ENCODE measurements around the gene CD1E. TPM values are rescaled to one million over a fixed set of nuclear protein-coding genes. Genes with fewer than 3 reads are reported as not detected.

The CD1E gene
- total RNA-seq, 1 donor from 2014 or later, result not detected

DNA sequence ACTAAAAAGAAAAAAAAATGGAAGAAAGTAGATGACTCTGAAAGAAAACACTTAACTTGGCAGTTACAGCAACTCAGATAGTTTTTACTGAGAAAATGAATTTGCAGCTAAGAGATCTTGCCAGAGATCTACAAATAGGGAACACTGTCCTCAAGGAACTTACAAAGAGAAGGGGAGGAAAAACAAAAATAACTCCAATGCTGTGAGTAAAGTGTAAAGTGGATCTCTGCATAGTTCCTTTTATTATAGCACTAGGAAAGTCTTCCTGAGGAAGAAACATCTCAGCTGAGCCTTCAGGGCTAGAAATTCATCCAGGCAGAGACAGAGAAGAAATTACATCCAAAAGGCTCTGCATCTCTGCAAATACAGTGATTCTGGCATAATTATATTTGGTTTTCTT, 26.2 kb upstream of the CD1E start:
- no peaks in the 10 kb centered on the region for H3K36me3 ChIP-seq
- no peaks in the 10 kb centered on the region for H3K27me3 ChIP-seq
- TF ChIP-seq, protein P1, sequence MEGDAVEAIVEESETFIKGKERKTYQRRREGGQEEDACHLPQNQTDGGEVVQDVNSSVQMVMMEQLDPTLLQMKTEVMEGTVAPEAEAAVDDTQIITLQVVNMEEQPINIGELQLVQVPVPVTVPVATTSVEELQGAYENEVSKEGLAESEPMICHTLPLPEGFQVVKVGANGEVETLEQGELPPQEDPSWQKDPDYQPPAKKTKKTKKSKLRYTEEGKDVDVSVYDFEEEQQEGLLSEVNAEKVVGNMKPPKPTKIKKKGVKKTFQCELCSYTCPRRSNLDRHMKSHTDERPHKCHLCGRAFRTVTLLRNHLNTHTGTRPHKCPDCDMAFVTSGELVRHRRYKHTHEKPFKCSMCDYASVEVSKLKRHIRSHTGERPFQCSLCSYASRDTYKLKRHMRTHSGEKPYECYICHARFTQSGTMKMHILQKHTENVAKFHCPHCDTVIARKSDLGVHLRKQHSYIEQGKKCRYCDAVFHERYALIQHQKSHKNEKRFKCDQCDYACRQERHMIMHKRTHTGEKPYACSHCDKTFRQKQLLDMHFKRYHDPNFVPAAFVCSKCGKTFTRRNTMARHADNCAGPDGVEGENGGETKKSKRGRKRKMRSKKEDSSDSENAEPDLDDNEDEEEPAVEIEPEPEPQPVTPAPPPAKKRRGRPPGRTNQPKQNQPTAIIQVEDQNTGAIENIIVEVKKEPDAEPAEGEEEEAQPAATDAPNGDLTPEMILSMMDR (IDR thresholded peaks at IDR 0.05), result no peak
- H3K4me3 ChIP-seq, result no peak overlapping the region
- no peak overlapping the region for H3K27ac ChIP-seq
- peaks cover 0 to 3% of the 10 kb centered on the region in 2 donors for H3K9me3 ChIP-seq
- intact Hi-C loops (cut with DNase I), result no loop called here
- H3K4me1 ChIP-seq, result no peaks in the 10 kb centered on the region
- no peak for DNase-seq (ENCODE audit: low spot score in 2 of 2)

DNA sequence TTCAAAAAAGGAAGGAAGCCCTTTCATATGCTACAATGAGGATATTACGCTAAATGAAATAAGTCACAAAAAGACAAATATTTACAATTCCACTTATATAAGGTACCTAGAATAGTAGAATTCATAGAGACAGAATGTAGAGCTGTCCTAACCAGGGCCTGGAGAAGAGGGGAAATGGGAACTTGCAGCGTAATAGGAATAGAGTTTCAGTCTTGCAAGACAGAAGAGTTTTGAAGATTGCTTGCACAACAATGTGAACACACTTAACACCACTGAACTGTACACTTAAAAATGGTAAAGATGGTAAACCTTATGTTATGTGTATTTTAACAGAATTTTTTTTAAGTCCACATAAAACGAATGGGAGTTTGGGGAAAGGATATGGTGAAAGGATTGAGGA, 25.3 kb upstream of the CD1E start:
- Histone ChIP-seq H3K4me1 (no peaks in the 10 kb centered on the region), H3K4me3 (no peak overlapping the region)
- no peak for DNase-seq (ENCODE audit: low spot score in 2 of 2)

DNA sequence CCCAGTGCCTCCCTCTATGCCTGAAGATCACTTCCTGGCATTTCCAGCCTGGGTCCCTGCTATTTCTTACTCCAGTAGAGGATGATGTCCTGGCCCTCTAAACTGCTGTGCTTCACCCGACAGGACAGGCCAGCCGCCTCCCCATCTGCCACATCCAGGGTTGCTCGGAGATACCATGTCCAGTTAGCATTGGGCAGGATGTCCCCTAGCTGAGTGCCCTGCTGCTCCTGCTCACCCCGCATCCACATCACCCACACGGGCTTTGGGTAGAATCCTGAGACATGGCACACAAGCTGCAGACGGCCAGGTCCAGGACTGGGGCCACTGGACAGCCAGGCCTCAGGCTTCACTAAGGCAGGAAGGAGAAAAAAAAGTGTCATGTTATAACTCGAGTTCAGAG, 24.4 kb upstream of the CD1E start:
- Histone ChIP-seq H3K4me1 (no peaks in the 10 kb centered on the region), H3K27ac (no peak overlapping the region)
- TF ChIP-seq, protein P1 (IDR thresholded peaks at IDR 0.05), result no peak

More for the DNA sequence above, 25.3 kb upstream of the CD1E start:
- Histone ChIP-seq H3K27me3 (no peaks in the 10 kb centered on the region), H3K27ac (no peak overlapping the region), H3K9me3 (peaks cover 0 to 3% of the 10 kb centered on the region in 2 donors), H3K36me3 (no peaks in the 10 kb centered on the region)
- TF ChIP-seq, protein P1 (IDR thresholded peaks at IDR 0.05), result no peak
- intact Hi-C loops (cut with DNase I), result no loop called here

DNA sequence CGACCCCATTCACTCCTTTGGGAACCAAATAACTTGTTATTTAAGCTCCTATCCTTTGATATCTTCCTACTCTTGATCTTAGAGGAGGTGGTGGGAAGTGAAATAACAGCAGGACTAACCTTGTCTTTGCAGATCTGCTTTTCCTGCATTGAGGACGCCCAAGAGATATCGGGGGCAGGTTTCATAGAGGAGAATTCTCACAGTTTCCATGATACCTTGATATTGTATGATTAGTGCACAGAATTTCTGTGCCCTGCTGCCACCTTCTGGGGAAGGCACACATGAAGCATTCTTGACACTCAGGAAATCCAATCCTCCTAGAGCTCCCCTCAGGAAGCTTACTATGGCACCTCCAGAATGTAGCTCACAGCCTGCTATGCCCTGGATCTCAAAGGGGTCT, 24.0 kb upstream of the CD1E start:
- DNase-seq (ENCODE audit: low spot score in 2 of 2), result no peak
- H3K9me3 ChIP-seq, result peaks cover 0 to 3% of the 10 kb centered on the region in 2 donors
- no peak overlapping the region for H3K27ac ChIP-seq
- H3K4me1 ChIP-seq, result no peaks in the 10 kb centered on the region
- intact Hi-C loops (cut with DNase I), result no loop called here
- H3K4me3 ChIP-seq, result no peak overlapping the region
- TF ChIP-seq, protein P1 (IDR thresholded peaks at IDR 0.05), result no peak
- no peaks in the 10 kb centered on the region for H3K27me3 ChIP-seq
- no peaks in the 10 kb centered on the region for H3K36me3 ChIP-seq

More for the DNA sequence above, 24.4 kb upstream of the CD1E start:
- intact Hi-C loops (cut with DNase I), result no loop called here
- H3K36me3 ChIP-seq, result no peaks in the 10 kb centered on the region
- no peak overlapping the region for H3K4me3 ChIP-seq
- peaks cover 0 to 3% of the 10 kb centered on the region in 2 donors for H3K9me3 ChIP-seq
- H3K27me3 ChIP-seq, result no peaks in the 10 kb centered on the region
- no peak for DNase-seq (ENCODE audit: low spot score in 2 of 2)

DNA sequence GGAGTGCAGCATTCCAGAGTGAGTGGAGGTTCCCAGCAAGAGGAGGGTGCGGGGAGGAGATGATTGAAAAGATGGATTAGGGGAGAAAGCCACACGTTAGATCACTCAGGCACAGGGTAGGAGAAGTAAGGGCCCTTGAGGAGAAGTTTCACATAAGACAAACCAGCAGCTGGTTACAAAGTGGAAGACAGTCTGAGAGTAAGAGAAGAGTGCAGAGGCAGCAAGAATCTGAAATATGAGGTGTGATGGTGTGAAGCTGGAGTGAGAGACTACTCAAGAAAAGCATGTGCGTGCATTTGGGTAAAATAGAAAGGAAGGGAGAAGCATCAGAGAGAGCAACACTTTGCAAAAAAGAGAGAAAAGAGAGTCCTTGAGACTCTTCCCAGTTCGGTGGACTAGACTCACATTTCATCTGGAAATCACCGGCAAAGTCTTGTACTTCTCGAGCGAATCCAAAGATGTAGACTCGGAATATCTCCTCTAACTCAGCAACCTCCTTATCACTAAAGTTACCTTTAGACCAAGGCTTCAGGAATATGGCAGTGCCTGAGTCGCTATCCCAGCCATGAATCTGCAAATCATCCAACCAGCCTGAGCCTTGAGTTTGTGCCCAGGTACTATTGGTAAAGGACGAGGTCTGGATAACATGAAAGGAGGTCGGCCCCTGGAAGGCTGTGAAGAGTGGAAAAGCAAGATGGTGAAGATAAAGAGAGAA, 23.1 kb upstream of the CD1E start:
- intact Hi-C loops (cut with DNase I), result no loop called here
- H3K9me3 ChIP-seq, result peaks cover 0 to 3% of the 10 kb centered on the region in 2 donors
- no peaks in the 10 kb centered on the region for H3K4me1 ChIP-seq
- TF ChIP-seq, protein P1 (IDR thresholded peaks at IDR 0.05), result no peak
- no peaks in the 10 kb centered on the region for H3K27me3 ChIP-seq
- no peak for DNase-seq (ENCODE audit: low spot score in 2 of 2)
- H3K4me3 ChIP-seq, result no peak overlapping the region
- H3K36me3 ChIP-seq, result no peaks in the 10 kb centered on the region
- no peak overlapping the region for H3K27ac ChIP-seq

DNA sequence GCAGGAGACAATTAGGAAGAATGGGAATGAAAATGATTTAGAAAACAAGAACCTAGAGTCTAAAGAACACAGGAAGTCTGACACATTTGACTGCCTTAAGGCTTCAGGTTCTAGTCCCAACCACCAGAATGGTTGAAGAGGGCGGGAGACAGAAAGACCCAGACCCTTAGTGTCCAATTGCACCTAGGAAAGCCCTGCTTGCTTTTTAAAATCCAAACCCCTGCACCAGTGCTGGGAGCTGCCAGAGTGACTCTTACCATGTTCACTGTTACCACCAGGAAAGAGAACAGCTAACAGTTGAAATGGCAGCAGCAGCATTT, 22.6 kb upstream of the CD1E start:
- Histone ChIP-seq H3K27me3 (no peaks in the 10 kb centered on the region), H3K4me3 (no peak overlapping the region), H3K27ac (no peak overlapping the region), H3K9me3 (peaks cover 0 to 3% of the 10 kb centered on the region in 2 donors), H3K4me1 (no peaks in the 10 kb centered on the region), H3K36me3 (no peaks in the 10 kb centered on the region)
- intact Hi-C loops (cut with DNase I), result no loop called here
- TF ChIP-seq, protein P1 (IDR thresholded peaks at IDR 0.05), result no peak
- DNase-seq (ENCODE audit: low spot score in 2 of 2), result no peak

Measured in ascending aorta (tissue), 2 donors.